Hepatocyte (in vitro differentiated cells): ENCODE data around the gene PGAM4.

Experiments
- EZH2 ChIP-seq: fragments of 200-600 bp; sonication (generic); IDR thresholded peaks from 2 replicates; pipeline ENCODE4 v1.6.1; 2016; ENCODE audit warnings: antibody characterized with exemption, mild to moderate bottlenecking, borderline replicate concordance
- TF ChIP-seq, protein P1 (sequence below): fragments of 200-600 bp; sonication (generic); IDR thresholded peaks from 2 replicates; pipeline ENCODE4 v1.5.1; 2016; ENCODE audit warnings: antibody characterized with exemption, mild to moderate bottlenecking; ENCODE audit not compliant: poor library complexity

DNA sequence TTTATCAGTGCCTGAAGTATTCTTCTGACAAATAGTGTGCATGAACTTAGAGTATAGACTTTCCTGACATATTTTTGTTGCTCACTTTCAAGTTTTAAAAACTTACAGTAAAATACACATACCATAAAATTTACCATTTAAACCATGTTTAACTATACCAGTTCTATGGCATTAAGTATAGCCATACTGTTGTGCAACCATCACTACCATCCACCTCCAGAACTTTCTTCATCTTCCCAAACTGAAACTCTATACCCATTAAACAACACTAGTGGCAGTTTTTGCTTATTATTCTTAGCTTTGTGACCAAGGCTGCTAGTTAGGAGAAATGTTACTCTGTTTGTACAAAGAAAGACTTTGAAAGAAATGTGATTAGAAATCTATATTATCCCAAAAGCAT, 33.1 kb downstream of the PGAM4 start:
- TF ChIP-seq, protein P1, sequence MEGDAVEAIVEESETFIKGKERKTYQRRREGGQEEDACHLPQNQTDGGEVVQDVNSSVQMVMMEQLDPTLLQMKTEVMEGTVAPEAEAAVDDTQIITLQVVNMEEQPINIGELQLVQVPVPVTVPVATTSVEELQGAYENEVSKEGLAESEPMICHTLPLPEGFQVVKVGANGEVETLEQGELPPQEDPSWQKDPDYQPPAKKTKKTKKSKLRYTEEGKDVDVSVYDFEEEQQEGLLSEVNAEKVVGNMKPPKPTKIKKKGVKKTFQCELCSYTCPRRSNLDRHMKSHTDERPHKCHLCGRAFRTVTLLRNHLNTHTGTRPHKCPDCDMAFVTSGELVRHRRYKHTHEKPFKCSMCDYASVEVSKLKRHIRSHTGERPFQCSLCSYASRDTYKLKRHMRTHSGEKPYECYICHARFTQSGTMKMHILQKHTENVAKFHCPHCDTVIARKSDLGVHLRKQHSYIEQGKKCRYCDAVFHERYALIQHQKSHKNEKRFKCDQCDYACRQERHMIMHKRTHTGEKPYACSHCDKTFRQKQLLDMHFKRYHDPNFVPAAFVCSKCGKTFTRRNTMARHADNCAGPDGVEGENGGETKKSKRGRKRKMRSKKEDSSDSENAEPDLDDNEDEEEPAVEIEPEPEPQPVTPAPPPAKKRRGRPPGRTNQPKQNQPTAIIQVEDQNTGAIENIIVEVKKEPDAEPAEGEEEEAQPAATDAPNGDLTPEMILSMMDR, result no peak
- no peak for TF ChIP-seq EZH2
